Natural killer cell (primary cell): ENCODE results near the gene STX16. TPM values are rescaled to one million over a fixed set of nuclear protein-coding genes. Genes with fewer than 3 reads are reported as not detected.

Experiments
- ATAC-seq, 3 donors: fragments of 150-1000 bp in 2 of 3; fragments of 200-7000 bp in 1 of 3; cut with Tn5 transposase; 1 replicate in 1 of 3; 2 replicates in 2 of 3; pipeline ENCODE4 v1.10.0; 2021; ENCODE audit warnings: mild to moderate bottlenecking in 2 of 3, moderate library complexity in 2 of 3
- DNase-seq, 2 donors: peaks; one replicate each; pipeline versions ENCODE4 v3.0.0 to v3.0.0-alpha.2; 2013 to 2021; ENCODE audit warnings: mixed read lengths in 1 of 2
- H3K27ac ChIP-seq: one replicate; pipeline ENCODE4 v1.5.1; 2013; ENCODE audit warnings: mild to moderate bottlenecking, low read length
- H3K27me3 ChIP-seq: one replicate; pipeline ENCODE4 v1.6.1; 2013; ENCODE audit warnings: low read length; ENCODE audit not compliant: control insufficient read depth, insufficient read depth
- H3K36me3 ChIP-seq: one replicate; pipeline ENCODE4 v1.6.1; 2013; ENCODE audit warnings: low read length; ENCODE audit not compliant: control insufficient read depth, insufficient read depth
- H3K4me1 ChIP-seq: one replicate; pipeline ENCODE4 v1.6.1; 2013; ENCODE audit warnings: low read length; ENCODE audit not compliant: control insufficient read depth, insufficient read depth
- H3K4me3 ChIP-seq: one replicate; pipeline ENCODE4 v1.5.1; 2013; ENCODE audit warnings: low read length
- H3K9me3 ChIP-seq: one replicate; pipeline ENCODE4 v1.6.1; 2013; ENCODE audit warnings: low read length; ENCODE audit not compliant: control insufficient read depth, insufficient read depth
- H3K27ac Mint-ChIP-seq, 2 donors: one replicate each; pipeline ENCODE4 v1.8.0; 2022; ENCODE audit warnings: mild to moderate bottlenecking in 2 of 2, mixed read lengths in 2 of 2, moderate library complexity in 1 of 2
- H3K27me3 Mint-ChIP-seq, 2 donors: one replicate each; pipeline ENCODE4 v1.8.0; 2022; ENCODE audit warnings: low read depth in 2 of 2, mixed read lengths in 2 of 2
- H3K36me3 Mint-ChIP-seq: one replicate; pipeline ENCODE4 v1.8.0; 2022; ENCODE audit warnings: mixed read lengths
- H3K4me1 Mint-ChIP-seq, 2 donors: one replicate each; pipeline ENCODE4 v1.8.0; 2022; ENCODE audit warnings: mixed read lengths in 2 of 2
- H3K4me3 Mint-ChIP-seq: one replicate; pipeline ENCODE4 v1.8.0; 2022; ENCODE audit warnings: mild to moderate bottlenecking, moderate library complexity, mixed read lengths
- H3K9me3 Mint-ChIP-seq, 2 donors: one replicate each; pipeline ENCODE4 v1.8.0; 2022; ENCODE audit warnings: mixed read lengths in 2 of 2
- WGBS: methylation state at CpG from one replicate; pipeline ENCODE4 v1.1.7; 2013; ENCODE audit warnings: missing lambda C conversion rate; ENCODE audit not compliant: insufficient coverage; 5-methylcytosine and 5-hydroxymethylcytosine counted together
- intact Hi-C: fragments of 100-400 bp; cut with micrococcal nuclease; formaldehyde crosslinking; loops from one replicate; pipeline ENCODE4 v1.14.2; 2022
- total RNA-seq, 4 donors: library from RNA; stranded (reverse); fragments of 120-200 nt in 1 of 4; gene quantifications; one replicate each; pipeline versions ENCODE4 v1.2.3 to v1.2.4, GENCODE V29; 2013 to 2022
- TF ChIP-seq, protein P1 (sequence below): fragments of 200-600 bp; IDR thresholded peaks from one replicate; pipeline ENCODE4 v1.8.0; 2022; ENCODE audit warnings: antibody characterized with exemption

STX16 gene
- total RNA-seq, 3 donors from 2014 or later (not counting 1 experiment from before 2014, with no cell fraction given): 136 to 146 (median 143) TPM

DNA sequence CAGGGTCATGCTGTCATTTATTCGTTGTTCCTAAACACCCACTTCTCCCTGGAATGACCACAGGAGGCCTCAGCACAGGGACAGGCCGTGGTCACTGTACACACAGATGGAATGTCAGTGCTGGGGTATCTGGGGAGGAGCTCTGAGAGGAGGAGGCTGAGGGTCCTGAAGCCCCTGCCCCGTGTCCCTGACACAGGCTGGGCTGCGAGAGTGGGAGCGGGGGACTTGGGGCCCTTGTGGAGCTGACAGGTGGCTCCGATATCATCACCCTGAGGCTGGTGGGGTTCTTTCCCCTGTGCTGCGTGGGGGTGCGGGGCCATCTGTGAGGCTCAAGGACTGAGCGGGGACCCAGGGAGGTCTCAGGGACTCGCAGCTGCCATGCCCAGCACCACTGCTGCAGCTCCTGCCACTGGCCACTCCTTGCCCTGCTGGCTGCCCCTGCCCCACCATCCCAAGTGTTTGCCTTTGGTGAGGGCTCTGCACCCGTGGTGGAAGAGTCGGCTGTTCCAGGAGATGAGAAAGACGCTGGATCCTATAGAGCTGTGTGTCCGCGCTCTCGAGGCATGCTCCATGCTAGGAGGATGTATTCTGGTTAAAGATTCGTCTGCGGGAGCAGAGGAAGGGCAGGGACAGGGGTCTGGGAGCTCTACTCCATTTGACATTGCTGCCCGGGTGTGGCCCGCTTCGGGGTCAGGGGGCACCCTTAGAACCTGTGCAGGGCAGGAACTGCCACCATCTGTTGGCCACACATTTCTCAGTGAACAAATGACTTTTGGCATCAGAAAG is 60.4 kb downstream of the STX16 start:
- no peaks in the 10 kb centered on the region for H3K36me3 ChIP-seq
- H3K9me3 Mint-ChIP-seq: no peaks in the 10 kb centered on the region

DNA sequence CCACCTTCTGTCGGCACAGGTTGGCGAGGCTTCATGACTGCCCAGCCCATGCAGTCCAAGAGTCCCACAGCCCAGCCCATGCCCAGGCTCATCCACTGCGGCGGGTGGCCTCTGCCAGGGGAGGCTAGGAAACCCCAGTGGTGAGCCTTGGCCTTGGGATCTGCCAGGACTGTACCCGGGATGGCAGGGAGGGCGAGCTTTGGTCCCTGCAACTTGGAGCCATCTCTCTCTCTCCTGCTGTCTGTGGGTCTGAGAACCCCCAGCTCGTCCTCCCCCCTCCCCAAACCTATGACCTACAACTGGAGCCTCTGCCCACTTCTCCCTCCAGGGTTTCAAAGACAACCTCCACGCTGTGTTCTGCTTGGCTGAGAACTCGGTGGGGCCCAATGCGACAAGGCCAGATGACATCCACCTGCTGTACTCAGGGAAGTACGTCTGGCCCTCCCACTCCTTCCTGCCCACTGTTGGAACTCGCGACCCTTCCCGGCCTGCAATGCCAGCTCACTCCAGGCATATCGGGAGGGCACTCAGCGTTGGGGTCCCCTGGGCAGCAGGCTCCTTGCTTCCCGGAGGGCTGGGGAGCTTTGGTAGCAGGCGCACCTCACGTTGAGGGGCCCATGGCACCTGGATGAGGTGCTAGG is 61.2 kb downstream of the STX16 start:
- H3K27ac Mint-ChIP-seq: no peak overlapping the region
- Histone ChIP-seq H3K36me3 (no peaks in the 10 kb centered on the region), H3K4me3 (no peak overlapping the region), H3K4me1 (no peaks in the 10 kb centered on the region), H3K27me3 (no peaks in the 10 kb centered on the region), H3K27ac (no peak overlapping the region), H3K9me3 (no peaks in the 10 kb centered on the region)
- DNase-seq: peak in 1 of 2 donors; percentile 10
- H3K4me1 Mint-ChIP-seq: no peaks in the 10 kb centered on the region
- TF ChIP-seq, protein P1, sequence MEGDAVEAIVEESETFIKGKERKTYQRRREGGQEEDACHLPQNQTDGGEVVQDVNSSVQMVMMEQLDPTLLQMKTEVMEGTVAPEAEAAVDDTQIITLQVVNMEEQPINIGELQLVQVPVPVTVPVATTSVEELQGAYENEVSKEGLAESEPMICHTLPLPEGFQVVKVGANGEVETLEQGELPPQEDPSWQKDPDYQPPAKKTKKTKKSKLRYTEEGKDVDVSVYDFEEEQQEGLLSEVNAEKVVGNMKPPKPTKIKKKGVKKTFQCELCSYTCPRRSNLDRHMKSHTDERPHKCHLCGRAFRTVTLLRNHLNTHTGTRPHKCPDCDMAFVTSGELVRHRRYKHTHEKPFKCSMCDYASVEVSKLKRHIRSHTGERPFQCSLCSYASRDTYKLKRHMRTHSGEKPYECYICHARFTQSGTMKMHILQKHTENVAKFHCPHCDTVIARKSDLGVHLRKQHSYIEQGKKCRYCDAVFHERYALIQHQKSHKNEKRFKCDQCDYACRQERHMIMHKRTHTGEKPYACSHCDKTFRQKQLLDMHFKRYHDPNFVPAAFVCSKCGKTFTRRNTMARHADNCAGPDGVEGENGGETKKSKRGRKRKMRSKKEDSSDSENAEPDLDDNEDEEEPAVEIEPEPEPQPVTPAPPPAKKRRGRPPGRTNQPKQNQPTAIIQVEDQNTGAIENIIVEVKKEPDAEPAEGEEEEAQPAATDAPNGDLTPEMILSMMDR: no peak
- no peak for ATAC-seq
- H3K36me3 Mint-ChIP-seq: no peaks in the 10 kb centered on the region
- 89% methylated on average over 19 of the region's 19 CpGs for WGBS
- no peak overlapping the region for H3K4me3 Mint-ChIP-seq
- H3K27me3 Mint-ChIP-seq: no peaks in the 10 kb centered on the region
- intact Hi-C loops: no loop called here
- H3K9me3 Mint-ChIP-seq: no peaks in the 10 kb centered on the region

More for the DNA sequence above, 60.4 kb downstream of the STX16 start:
- Histone ChIP-seq H3K4me3 (no peak overlapping the region), H3K27me3 (no peaks in the 10 kb centered on the region), H3K27ac (no peak overlapping the region), H3K4me1 (no peaks in the 10 kb centered on the region), H3K9me3 (no peaks in the 10 kb centered on the region)
- intact Hi-C loops: no loop called here
- TF ChIP-seq, protein P1: no peak
- Mint-ChIP-seq H3K27ac (no peak overlapping the region), H3K36me3 (no peaks in the 10 kb centered on the region), H3K4me3 (no peak overlapping the region), H3K4me1 (no peaks in the 10 kb centered on the region), H3K27me3 (no peaks in the 10 kb centered on the region)
- WGBS: 93% methylated on average over 21 of the region's 21 CpGs
- DNase-seq (peak in 1 of 2 donors; percentile 8), ATAC-seq (no peak)

DNA sequence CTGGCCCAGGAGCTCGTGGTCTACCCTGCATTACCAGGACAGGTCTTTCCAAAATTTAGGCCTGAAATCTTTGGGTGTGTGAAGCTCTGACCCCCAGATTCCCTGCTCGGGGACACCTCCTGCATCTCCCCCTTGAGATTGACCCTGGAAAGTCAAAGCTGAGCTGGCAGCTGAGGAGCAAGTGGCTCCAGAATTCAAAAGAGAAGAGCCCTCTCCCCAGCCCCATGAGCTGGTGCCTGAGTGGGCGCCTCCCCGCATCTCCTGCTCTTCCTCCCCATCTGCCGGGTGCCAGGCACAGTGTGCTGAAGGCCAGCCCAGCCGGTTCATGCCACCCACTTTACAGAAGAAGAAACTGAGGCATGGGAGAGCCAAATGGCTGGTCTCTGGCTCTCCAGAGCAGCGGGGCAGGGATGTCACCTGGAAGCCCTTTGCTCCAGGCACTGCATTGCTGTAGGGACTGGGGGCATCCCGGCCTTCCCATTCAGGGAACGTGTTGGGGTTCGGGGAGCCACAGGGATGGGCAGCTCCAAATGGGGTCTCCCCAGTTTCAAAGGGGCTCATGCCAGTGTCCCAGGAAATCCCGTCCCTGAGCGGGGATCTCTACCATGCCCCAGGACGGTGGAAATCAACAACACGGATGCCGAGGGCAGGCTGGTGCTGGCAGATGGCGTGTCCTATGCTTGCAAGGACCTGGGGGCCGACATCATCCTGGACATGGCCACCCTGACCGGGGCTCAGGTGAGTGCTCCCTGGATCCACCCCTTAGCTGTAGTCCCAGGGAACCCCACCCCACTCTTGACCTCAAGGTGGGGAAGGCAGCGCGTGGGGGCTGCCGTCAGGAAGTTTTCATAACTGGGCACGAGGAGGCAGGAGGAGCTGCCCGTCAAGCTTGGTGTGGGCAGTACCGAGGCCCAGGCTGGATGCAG is 62.0 kb downstream of the STX16 start:
- Mint-ChIP-seq H3K36me3 (no peaks in the 10 kb centered on the region), H3K27me3 (no peaks in the 10 kb centered on the region), H3K4me3 (no peak overlapping the region), H3K4me1 (no peaks in the 10 kb centered on the region), H3K9me3 (no peaks in the 10 kb centered on the region), H3K27ac (no peak overlapping the region)
- ATAC-seq: no peak
- intact Hi-C loops: no loop called here
- peak in 1 of 2 donors; percentile 10 for DNase-seq
- TF ChIP-seq, protein P1: no peak
- Histone ChIP-seq H3K4me3 (no peak overlapping the region), H3K9me3 (no peaks in the 10 kb centered on the region), H3K4me1 (no peaks in the 10 kb centered on the region), H3K27ac (no peak overlapping the region), H3K36me3 (no peaks in the 10 kb centered on the region), H3K27me3 (no peaks in the 10 kb centered on the region)
- 95% methylated on average over 24 of the region's 24 CpGs for WGBS
